ENCODE data around the gene RASA2.

GRCh38 chr3:141632779-141633374 lies 146.1 kb downstream of the RASA2 start:
- TF ChIP-seq ZNF274 (IDR thresholded peaks at IDR 0.05; ENCODE audit: insufficient read depth, insufficient read length) (no peak), YY1 (IDR thresholded peaks at IDR 0.05; ENCODE audit: low read depth, low read length) (no peak), HCFC1 (IDR thresholded peaks at IDR 0.05; ENCODE audit: low read length) (no peak), SREBF2 (IDR thresholded peaks at IDR 0.05; ENCODE audit: low read length) (no peak)

All from GM12878 (cell line).